Measurements from ENCODE around the gene CSGALNACT2. TPM values are rescaled to one million over a fixed set of nuclear protein-coding genes. Genes with fewer than 3 reads are reported as not detected.
A peak's percentile ranks its signal among the peaks of the same experiment; 100 is the strongest.

CSGALNACT2 gene
- total RNA-seq (2022) (30.0 and 32.8 TPM in 2 replicates), Bru-seq, nascent RNA (percentile 89 among the genes with signal in this experiment), BruChase-seq, experiment 1, labeled RNA remaining after a 6-hour chase (percentile 91 among the genes with signal in this experiment), BruChase-seq, experiment 2, labeled RNA remaining after a 2-hour chase (percentile 91 among the genes with signal in this experiment)
- long read RNA-seq, transcript CSGALNACT2-201 (8 exons, 3,730 nt): major isoform, 91 of 146 reads
- long read RNA-seq, partial matches to known transcripts: 4 of 146 reads
- long read RNA-seq, other reads (novel, unspliced or antisense): 51 of 146 reads

- intact Hi-C loops (cut with micrococcal nuclease): loop anchor here (2.0 kb wide), 1 partner anchor 211 kb away; no protein-coding TSS in a partner anchor
- peak; percentile 85 for DNase-seq (ENCODE audit: unreplicated experiment)
- Mint-ChIP-seq H3K4me3 (ENCODE audit: unreplicated experiment) (peak within 1 kb of the TSS; percentile 91), H3K27ac (ENCODE audit: low read depth, unreplicated experiment) (peak within 1 kb of the TSS; percentile 92), H3K9me3 (ENCODE audit: unreplicated experiment) (no peaks in the 10 kb centered on the region), H3K4me1 (ENCODE audit: insufficient read depth, unreplicated experiment) (peaks cover 22% of the 10 kb centered on the region), H3K27me3 (ENCODE audit: insufficient read depth, unreplicated experiment) (no peaks in the 10 kb centered on the region), H3K36me3 (ENCODE audit: insufficient read depth, unreplicated experiment) (no peaks in the 10 kb centered on the region)
- CTCF ChIA-PET: interaction anchor here (0.6 to 1.2 kb wide), 3 partner anchors 67 to 535 kb away, joined by 3 to 4 read pairs (median 3); no protein-coding TSS in a partner anchor
- no peak for TF ChIP-seq CTCF (IDR thresholded peaks at IDR 0.05; ENCODE audit: unreplicated experiment)
- POLR2A ChIA-PET: interaction anchor here (0.6 to 3.6 kb wide), 34 partner anchors 9 to 1923 kb away, joined by 3 to 30 read pairs (median 4); partner anchors contain the start of genes BMS1, HNRNPF, ZNF485 and ZNF487
- no TSS peak for BruUV-seq (replicated peaks)
Measured at GRCh38 chr10:43138021-43138756, at the start of gene CSGALNACT2. TSS of gene CSGALNACT2 (plus strand) at chr10:43138445. CDS start at chr10:43155150, 16,705 bp downstream.

GRCh38 chr10:43089519-43089918 is 48.7 kb upstream of the CSGALNACT2 start:
- ChIA-PET CTCF (no interaction called here), POLR2A (no interaction called here)
- Mint-ChIP-seq H3K9me3 (ENCODE audit: unreplicated experiment) (peaks cover 8% of the 10 kb centered on the region), H3K27ac (ENCODE audit: low read depth, unreplicated experiment) (no peak overlapping the region), H3K36me3 (ENCODE audit: insufficient read depth, unreplicated experiment) (peaks cover 5% of the 10 kb centered on the region), H3K27me3 (ENCODE audit: insufficient read depth, unreplicated experiment) (no peaks in the 10 kb centered on the region), H3K4me1 (ENCODE audit: insufficient read depth, unreplicated experiment) (no peaks in the 10 kb centered on the region), H3K4me3 (ENCODE audit: unreplicated experiment) (no peak overlapping the region)
- intact Hi-C loops (cut with micrococcal nuclease): no loop called here
- BruUV-seq (replicated peaks): no TSS peak
- TF ChIP-seq CTCF (IDR thresholded peaks at IDR 0.05; ENCODE audit: unreplicated experiment): no peak
- DNase-seq (ENCODE audit: unreplicated experiment): no peak

GRCh38 chr10:43090188-43090587 is 48.1 kb upstream of the CSGALNACT2 start:
- no peak for TF ChIP-seq CTCF (IDR thresholded peaks at IDR 0.05; ENCODE audit: unreplicated experiment)
- Mint-ChIP-seq H3K9me3 (ENCODE audit: unreplicated experiment) (peaks cover 8% of the 10 kb centered on the region), H3K4me3 (ENCODE audit: unreplicated experiment) (no peak overlapping the region), H3K4me1 (ENCODE audit: insufficient read depth, unreplicated experiment) (no peaks in the 10 kb centered on the region), H3K27me3 (ENCODE audit: insufficient read depth, unreplicated experiment) (no peaks in the 10 kb centered on the region), H3K36me3 (ENCODE audit: insufficient read depth, unreplicated experiment) (peaks cover 5% of the 10 kb centered on the region), H3K27ac (ENCODE audit: low read depth, unreplicated experiment) (no peak overlapping the region)
- intact Hi-C loops (cut with micrococcal nuclease): no loop called here
- no TSS peak for BruUV-seq (replicated peaks)
- POLR2A ChIA-PET: no interaction called here
- CTCF ChIA-PET: no interaction called here
- DNase-seq (ENCODE audit: unreplicated experiment): no peak

- Mint-ChIP-seq H3K27me3 (ENCODE audit: insufficient read depth, unreplicated experiment) (no peaks in the 10 kb centered on the region), H3K4me1 (ENCODE audit: insufficient read depth, unreplicated experiment) (no peaks in the 10 kb centered on the region), H3K27ac (ENCODE audit: low read depth, unreplicated experiment) (no peak overlapping the region), H3K9me3 (ENCODE audit: unreplicated experiment) (peaks cover 8% of the 10 kb centered on the region), H3K4me3 (ENCODE audit: unreplicated experiment) (no peak overlapping the region), H3K36me3 (ENCODE audit: insufficient read depth, unreplicated experiment) (peaks cover 5% of the 10 kb centered on the region)
- ChIA-PET POLR2A (no interaction called here), CTCF (no interaction called here)
- intact Hi-C loops (cut with micrococcal nuclease): no loop called here
- BruUV-seq (replicated peaks): no TSS peak
- TF ChIP-seq CTCF (IDR thresholded peaks at IDR 0.05; ENCODE audit: unreplicated experiment): no peak
- DNase-seq (ENCODE audit: unreplicated experiment): no peak
Measured at GRCh38 chr10:43090664-43091063, 47.6 kb upstream of the CSGALNACT2 start.

Measured in MCF 10A (cell line).